ENCODE measurements around the gene ITGB8. TPM values are rescaled to one million over a fixed set of nuclear protein-coding genes. Genes with fewer than 3 reads are reported as not detected.

ITGB8 gene
- total and polyA plus RNA-seq, 9 of the 15 experiments (the other 6 are each of a cell fraction or from before 2014, with no cell fraction given), result under 0.01 to 0.03 (median 0.02) TPM; not detected in 6

DNA sequence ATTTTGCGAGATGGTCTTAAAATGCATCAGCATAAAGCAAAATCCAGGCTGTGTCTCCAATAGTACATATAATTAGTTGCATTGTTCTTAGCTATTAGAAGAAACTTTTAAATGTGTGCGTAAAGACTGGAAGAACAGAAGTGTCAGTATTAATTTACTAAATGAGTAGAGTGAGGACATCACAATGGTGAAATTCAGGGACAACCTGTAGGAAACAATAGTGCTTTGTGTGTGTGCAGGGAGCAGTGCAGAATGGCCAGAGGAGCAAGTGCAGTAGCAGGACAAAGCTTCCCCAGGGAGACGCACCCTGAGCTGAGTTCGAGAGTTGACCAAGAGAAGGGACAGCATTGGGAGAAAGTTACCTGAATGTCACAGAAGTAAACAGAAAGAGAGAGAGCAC, 13.7 kb downstream of the ITGB8 start:
- no peaks in the 10 kb centered on the region for H4K20me1 ChIP-seq (replicated peaks; ENCODE audit: control insufficient read depth, insufficient read depth, low read length)
- H3K4me1 ChIP-seq (replicated peaks in 1 of 2; ENCODE audit: control insufficient read depth in 2 of 2, insufficient read depth in 2 of 2, low read length in 2 of 2), result no peaks in the 10 kb centered on the region
- no peak overlapping the region for H3K4me2 ChIP-seq (ENCODE audit: insufficient read depth, low read length)
- H3K9ac ChIP-seq (ENCODE audit: insufficient read depth in 1 of 2, low read depth in 2 of 2, low read length in 2 of 2), result no peak overlapping the region
- CTCF ChIA-PET (ENCODE audit: low intra/inter-chr PET ratio), result no interaction called here
- DNase-seq (ENCODE audit: extremely low read depth in 1 of 4, low spot score in 3 of 4), result no peak
- no peak for ATAC-seq
- H3K9me1 ChIP-seq (ENCODE audit: control insufficient read depth, insufficient read depth, low read length), result no peaks in the 10 kb centered on the region
- intact Hi-C loops (cut with micrococcal nuclease), result loop anchor here (10.0 kb wide), 1 partner anchor 360 kb away; no protein-coding TSS in a partner anchor
- H3K9me3 ChIP-seq (replicated peaks; ENCODE audit: control insufficient read depth, insufficient read depth, low read depth, low read length), result no peaks in the 10 kb centered on the region
- in situ Hi-C loops (cut with MboI), result loop anchor here (25.0 kb wide), 1 partner anchor 582 kb away; the partner anchor contains the start of gene TMEM196
- H3K36me3 ChIP-seq (ENCODE audit: control insufficient read depth, insufficient read depth, low read length), result no peaks in the 10 kb centered on the region
- peaks cover 0 to 3% of the 10 kb centered on the region in 2 experiments; a peak in 1 of 5 replicates for H3K27me3 ChIP-seq (ENCODE audit: control insufficient read depth in 2 of 2, insufficient read depth in 2 of 2, low read length in 2 of 2)
- 11% methylated on average over 4 of the region's 4 CpGs for WGBS (ENCODE audit: insufficient coverage, low coverage, missing lambda C conversion rate)
- no peak overlapping the region for H3K4me3 ChIP-seq
- H3K79me2 ChIP-seq (ENCODE audit: control insufficient read depth, insufficient read depth, low read length), result no peaks in the 10 kb centered on the region
- H2AFZ ChIP-seq (ENCODE audit: low read depth, low read length), result no peak overlapping the region
- POLR2A ChIA-PET, result interaction anchor here (0.8 kb wide), 1 partner anchor 10 kb away, joined by 3 read pairs; no protein-coding TSS in a partner anchor
- no peak for FAIRE-seq
- no peak overlapping the region for H3K27ac ChIP-seq (ENCODE audit: extremely low read depth, low read depth, low read length)
- no TSS peak for BruUV-seq (replicated peaks)
- TF ChIP-seq, protein P1, sequence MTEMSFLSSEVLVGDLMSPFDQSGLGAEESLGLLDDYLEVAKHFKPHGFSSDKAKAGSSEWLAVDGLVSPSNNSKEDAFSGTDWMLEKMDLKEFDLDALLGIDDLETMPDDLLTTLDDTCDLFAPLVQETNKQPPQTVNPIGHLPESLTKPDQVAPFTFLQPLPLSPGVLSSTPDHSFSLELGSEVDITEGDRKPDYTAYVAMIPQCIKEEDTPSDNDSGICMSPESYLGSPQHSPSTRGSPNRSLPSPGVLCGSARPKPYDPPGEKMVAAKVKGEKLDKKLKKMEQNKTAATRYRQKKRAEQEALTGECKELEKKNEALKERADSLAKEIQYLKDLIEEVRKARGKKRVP (CRISPR knock-in tag; IDR thresholded peaks at IDR 0.05), result no peak
- TF ChIP-seq, protein P2, sequence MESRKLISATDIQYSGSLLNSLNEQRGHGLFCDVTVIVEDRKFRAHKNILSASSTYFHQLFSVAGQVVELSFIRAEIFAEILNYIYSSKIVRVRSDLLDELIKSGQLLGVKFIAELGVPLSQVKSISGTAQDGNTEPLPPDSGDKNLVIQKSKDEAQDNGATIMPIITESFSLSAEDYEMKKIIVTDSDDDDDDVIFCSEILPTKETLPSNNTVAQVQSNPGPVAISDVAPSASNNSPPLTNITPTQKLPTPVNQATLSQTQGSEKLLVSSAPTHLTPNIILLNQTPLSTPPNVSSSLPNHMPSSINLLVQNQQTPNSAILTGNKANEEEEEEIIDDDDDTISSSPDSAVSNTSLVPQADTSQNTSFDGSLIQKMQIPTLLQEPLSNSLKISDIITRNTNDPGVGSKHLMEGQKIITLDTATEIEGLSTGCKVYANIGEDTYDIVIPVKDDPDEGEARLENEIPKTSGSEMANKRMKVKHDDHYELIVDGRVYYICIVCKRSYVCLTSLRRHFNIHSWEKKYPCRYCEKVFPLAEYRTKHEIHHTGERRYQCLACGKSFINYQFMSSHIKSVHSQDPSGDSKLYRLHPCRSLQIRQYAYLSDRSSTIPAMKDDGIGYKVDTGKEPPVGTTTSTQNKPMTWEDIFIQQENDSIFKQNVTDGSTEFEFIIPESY (CRISPR knock-in tag; IDR thresholded peaks at IDR 0.05), result no peak
- TF ChIP-seq SMARCE1 (IDR thresholded peaks at IDR 0.05), result no peak
- TF ChIP-seq, protein P3, sequence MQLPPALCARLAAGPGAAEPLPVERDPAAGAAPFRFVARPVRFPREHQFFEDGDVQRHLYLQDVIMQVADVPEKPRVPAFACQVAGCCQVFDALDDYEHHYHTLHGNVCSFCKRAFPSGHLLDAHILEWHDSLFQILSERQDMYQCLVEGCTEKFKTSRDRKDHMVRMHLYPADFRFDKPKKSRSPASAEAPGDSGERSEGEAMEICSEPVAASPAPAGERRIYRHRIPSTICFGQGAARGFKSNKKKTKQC (CRISPR knock-in tag; IDR thresholded peaks at IDR 0.05), result no peak
- TF ChIP-seq ZBTB1 (CRISPR knock-in tag; IDR thresholded peaks at IDR 0.05; ENCODE audit: borderline replicate concordance, low read depth), result no peak
- TF ChIP-seq, protein P4, sequence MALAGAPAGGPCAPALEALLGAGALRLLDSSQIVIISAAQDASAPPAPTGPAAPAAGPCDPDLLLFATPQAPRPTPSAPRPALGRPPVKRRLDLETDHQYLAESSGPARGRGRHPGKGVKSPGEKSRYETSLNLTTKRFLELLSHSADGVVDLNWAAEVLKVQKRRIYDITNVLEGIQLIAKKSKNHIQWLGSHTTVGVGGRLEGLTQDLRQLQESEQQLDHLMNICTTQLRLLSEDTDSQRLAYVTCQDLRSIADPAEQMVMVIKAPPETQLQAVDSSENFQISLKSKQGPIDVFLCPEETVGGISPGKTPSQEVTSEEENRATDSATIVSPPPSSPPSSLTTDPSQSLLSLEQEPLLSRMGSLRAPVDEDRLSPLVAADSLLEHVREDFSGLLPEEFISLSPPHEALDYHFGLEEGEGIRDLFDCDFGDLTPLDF (CRISPR knock-in tag; IDR thresholded peaks at IDR 0.05), result no peak
- TF ChIP-seq, protein P5, sequence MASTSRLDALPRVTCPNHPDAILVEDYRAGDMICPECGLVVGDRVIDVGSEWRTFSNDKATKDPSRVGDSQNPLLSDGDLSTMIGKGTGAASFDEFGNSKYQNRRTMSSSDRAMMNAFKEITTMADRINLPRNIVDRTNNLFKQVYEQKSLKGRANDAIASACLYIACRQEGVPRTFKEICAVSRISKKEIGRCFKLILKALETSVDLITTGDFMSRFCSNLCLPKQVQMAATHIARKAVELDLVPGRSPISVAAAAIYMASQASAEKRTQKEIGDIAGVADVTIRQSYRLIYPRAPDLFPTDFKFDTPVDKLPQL (IDR thresholded peaks at IDR 0.05; ENCODE audit: extremely low read depth, insufficient read length), result no peak
- TF ChIP-seq, protein P6, sequence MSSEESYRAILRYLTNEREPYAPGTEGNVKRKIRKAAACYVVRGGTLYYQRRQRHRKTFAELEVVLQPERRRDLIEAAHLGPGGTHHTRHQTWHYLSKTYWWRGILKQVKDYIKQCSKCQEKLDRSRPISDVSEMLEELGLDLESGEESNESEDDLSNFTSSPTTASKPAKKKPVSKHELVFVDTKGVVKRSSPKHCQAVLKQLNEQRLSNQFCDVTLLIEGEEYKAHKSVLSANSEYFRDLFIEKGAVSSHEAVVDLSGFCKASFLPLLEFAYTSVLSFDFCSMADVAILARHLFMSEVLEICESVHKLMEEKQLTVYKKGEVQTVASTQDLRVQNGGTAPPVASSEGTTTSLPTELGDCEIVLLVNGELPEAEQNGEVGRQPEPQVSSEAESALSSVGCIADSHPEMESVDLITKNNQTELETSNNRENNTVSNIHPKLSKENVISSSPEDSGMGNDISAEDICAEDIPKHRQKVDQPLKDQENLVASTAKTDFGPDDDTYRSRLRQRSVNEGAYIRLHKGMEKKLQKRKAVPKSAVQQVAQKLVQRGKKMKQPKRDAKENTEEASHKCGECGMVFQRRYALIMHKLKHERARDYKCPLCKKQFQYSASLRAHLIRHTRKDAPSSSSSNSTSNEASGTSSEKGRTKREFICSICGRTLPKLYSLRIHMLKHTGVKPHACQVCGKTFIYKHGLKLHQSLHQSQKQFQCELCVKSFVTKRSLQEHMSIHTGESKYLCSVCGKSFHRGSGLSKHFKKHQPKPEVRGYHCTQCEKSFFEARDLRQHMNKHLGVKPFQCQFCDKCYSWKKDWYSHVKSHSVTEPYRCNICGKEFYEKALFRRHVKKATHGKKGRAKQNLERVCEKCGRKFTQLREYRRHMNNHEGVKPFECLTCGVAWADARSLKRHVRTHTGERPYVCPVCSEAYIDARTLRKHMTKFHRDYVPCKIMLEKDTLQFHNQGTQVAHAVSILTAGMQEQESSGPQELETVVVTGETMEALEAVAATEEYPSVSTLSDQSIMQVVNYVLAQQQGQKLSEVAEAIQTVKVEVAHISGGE (CRISPR knock-in tag; IDR thresholded peaks at IDR 0.05), result no peak
- no peak for TF ChIP-seq SP1 (CRISPR knock-in tag; IDR thresholded peaks at IDR 0.05)
- no peak for TF ChIP-seq SMC3 (conservative IDR thresholded peaks at IDR 0.05; ENCODE audit: insufficient read depth, low read depth, low read length)
